Upper lobe of right lung (tissue), 1 donor: ENCODE results near the gene USP9X. TPM values are rescaled to one million over a fixed set of nuclear protein-coding genes. Genes with fewer than 3 reads are reported as not detected.

Source experiments
- ATAC-seq: fragments of 200-7000 bp; cut with Tn5 transposase; one replicate; pipeline ENCODE4 v1.9.1; 2020; ENCODE audit warnings: mild to moderate bottlenecking, moderate library complexity
- DNase-seq: peaks from one replicate; pipeline ENCODE4 v3.0.0-alpha.2; 2020
- H3K27ac ChIP-seq: fragments of 200-600 bp; one replicate; pipeline ENCODE4 v1.8.0; 2022
- H3K27me3 ChIP-seq: fragments of 200-600 bp; one replicate; pipeline ENCODE4 v1.8.0; 2022; ENCODE audit warnings: mild to moderate bottlenecking
- H3K36me3 ChIP-seq: fragments of 200-600 bp; one replicate; pipeline ENCODE4 v1.8.0; 2022
- H3K4me1 ChIP-seq: fragments of 200-600 bp; one replicate; pipeline ENCODE4 v1.8.0; 2022
- H3K4me3 ChIP-seq: fragments of 200-600 bp; one replicate; pipeline ENCODE4 v1.8.0; 2022; ENCODE audit warnings: mild to moderate bottlenecking
- H3K9me3 ChIP-seq: fragments of 200-600 bp; one replicate; pipeline ENCODE4 v1.8.0; 2022
- intact Hi-C: fragments of 100-400 bp; cut with DNase I; formaldehyde crosslinking; loops from one replicate; pipeline ENCODE4 v1.11.0; 2022
- total RNA-seq: library from RNA; stranded (reverse); fragmentation: NEBNext Ultra II Directional; extraction: Animal tissue kit (Norgen Biotek cat#: 25700); gene quantifications from one replicate; pipeline ENCODE4 v1.2.1, GENCODE V29; 2021
- TF ChIP-seq, protein P1 (sequence below): fragments of 200-600 bp; IDR thresholded peaks from one replicate; pipeline ENCODE4 v1.8.0; 2022; ENCODE audit warnings: antibody characterized with exemption
- donor health status: DM: no; HTN: yes; CAD: no; lungs with severe emphysema.

USP9X gene
- total RNA-seq, 1 donor from 2014 or later, result 71.5 TPM

- Histone ChIP-seq H3K27ac (no peak overlapping the region), H3K9me3 (no peaks in the 10 kb centered on the region), H3K36me3 (peaks cover 34% of the 10 kb centered on the region), H3K4me1 (no peaks in the 10 kb centered on the region), H3K4me3 (no peak overlapping the region), H3K27me3 (no peaks in the 10 kb centered on the region)
- ATAC-seq, result no peak
- no peak for DNase-seq
- intact Hi-C loops, result no loop called here
- TF ChIP-seq, protein P1, sequence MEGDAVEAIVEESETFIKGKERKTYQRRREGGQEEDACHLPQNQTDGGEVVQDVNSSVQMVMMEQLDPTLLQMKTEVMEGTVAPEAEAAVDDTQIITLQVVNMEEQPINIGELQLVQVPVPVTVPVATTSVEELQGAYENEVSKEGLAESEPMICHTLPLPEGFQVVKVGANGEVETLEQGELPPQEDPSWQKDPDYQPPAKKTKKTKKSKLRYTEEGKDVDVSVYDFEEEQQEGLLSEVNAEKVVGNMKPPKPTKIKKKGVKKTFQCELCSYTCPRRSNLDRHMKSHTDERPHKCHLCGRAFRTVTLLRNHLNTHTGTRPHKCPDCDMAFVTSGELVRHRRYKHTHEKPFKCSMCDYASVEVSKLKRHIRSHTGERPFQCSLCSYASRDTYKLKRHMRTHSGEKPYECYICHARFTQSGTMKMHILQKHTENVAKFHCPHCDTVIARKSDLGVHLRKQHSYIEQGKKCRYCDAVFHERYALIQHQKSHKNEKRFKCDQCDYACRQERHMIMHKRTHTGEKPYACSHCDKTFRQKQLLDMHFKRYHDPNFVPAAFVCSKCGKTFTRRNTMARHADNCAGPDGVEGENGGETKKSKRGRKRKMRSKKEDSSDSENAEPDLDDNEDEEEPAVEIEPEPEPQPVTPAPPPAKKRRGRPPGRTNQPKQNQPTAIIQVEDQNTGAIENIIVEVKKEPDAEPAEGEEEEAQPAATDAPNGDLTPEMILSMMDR, result no peak
These were observed 149.7 kb downstream of the USP9X start for GRCh38 chrX:41234962-41235361.

- no peaks in the 10 kb centered on the region for H3K9me3 ChIP-seq
- no peak for DNase-seq
These were observed 151.4 kb downstream of the USP9X start for GRCh38 chrX:41236629-41237028.

GRCh38 chrX:41240509-41240908, 155.3 kb downstream of the USP9X start:
- Histone ChIP-seq H3K27ac (no peak overlapping the region), H3K9me3 (no peaks in the 10 kb centered on the region), H3K27me3 (no peaks in the 10 kb centered on the region), H3K4me3 (no peak overlapping the region), H3K4me1 (no peaks in the 10 kb centered on the region), H3K36me3 (no peaks in the 10 kb centered on the region)
- ATAC-seq (no peak), DNase-seq (no peak)
- TF ChIP-seq, protein P1, result no peak
- intact Hi-C loops, result no loop called here

More at GRCh38 chrX:41236629-41237028, 151.4 kb downstream of the USP9X start:
- H3K36me3 ChIP-seq, result peaks cover 18% of the 10 kb centered on the region
- ATAC-seq, result no peak
- TF ChIP-seq, protein P1, result no peak
- H3K4me1 ChIP-seq, result no peaks in the 10 kb centered on the region
- intact Hi-C loops, result no loop called here
- H3K27ac ChIP-seq, result no peak overlapping the region
- no peak overlapping the region for H3K4me3 ChIP-seq
- no peaks in the 10 kb centered on the region for H3K27me3 ChIP-seq

GRCh38 chrX:41241962-41242361, 156.7 kb downstream of the USP9X start:
- ATAC-seq, result no peak
- no peaks in the 10 kb centered on the region for H3K9me3 ChIP-seq
- DNase-seq, result no peak
- no peaks in the 10 kb centered on the region for H3K27me3 ChIP-seq
- H3K4me1 ChIP-seq, result no peaks in the 10 kb centered on the region
- H3K27ac ChIP-seq, result no peak overlapping the region
- H3K4me3 ChIP-seq, result no peak overlapping the region
- H3K36me3 ChIP-seq, result no peaks in the 10 kb centered on the region
- TF ChIP-seq, protein P1, result no peak
- intact Hi-C loops, result no loop called here

DNA sequence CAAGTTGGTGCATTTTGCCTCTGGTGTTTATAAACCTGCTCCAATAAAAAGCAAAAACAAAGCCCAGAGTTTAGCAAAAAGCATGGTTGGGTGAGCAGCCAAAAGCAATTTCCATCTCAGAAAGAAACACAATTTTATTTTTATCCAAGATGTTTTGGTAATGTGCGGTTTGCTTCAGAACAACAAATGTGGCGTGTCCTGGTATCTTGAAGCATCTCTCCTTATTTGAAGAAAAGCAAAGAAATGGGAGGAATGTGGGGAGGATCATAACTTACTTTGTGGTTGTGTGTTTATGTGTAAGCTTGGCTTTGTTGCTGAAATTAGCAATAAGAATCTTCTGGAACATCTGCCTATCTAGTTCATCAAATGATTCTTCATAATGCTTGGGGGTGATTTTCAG, 160.4 kb downstream of the USP9X start:
- Histone ChIP-seq H3K27ac (no peak overlapping the region), H3K27me3 (no peaks in the 10 kb centered on the region), H3K9me3 (no peaks in the 10 kb centered on the region), H3K4me1 (no peaks in the 10 kb centered on the region), H3K4me3 (no peak overlapping the region), H3K36me3 (no peaks in the 10 kb centered on the region)
- ATAC-seq, result no peak
- no peak for DNase-seq
- TF ChIP-seq, protein P1, result no peak
- intact Hi-C loops, result no loop called here

- H3K4me1 ChIP-seq, result no peaks in the 10 kb centered on the region
- H3K9me3 ChIP-seq, result no peaks in the 10 kb centered on the region
- intact Hi-C loops, result no loop called here
- no peak overlapping the region for H3K27ac ChIP-seq
- TF ChIP-seq, protein P1, result no peak
- no peak for ATAC-seq
- no peak overlapping the region for H3K4me3 ChIP-seq
- no peak for DNase-seq
- H3K36me3 ChIP-seq, result no peaks in the 10 kb centered on the region
- no peaks in the 10 kb centered on the region for H3K27me3 ChIP-seq
These were observed 165.6 kb downstream of the USP9X start for GRCh38 chrX:41250867-41251266.
